HCT116 (cell line): ENCODE measurements around the gene RCC1. TPM values are rescaled to one million over a fixed set of nuclear protein-coding genes. Genes with fewer than 3 reads are reported as not detected.

Experiments used
- ATAC-seq: fragments of 200-7000 bp; cut with Tn5 transposase; 2 replicates; pipeline ENCODE4 v1.9.1; 2020; ENCODE audit warnings: mild to moderate bottlenecking, moderate library complexity
- BruUV-seq: library from RNA; stranded (reverse); fragments of 400-500 nt; replicated peaks from 2 replicates; lab custom pipeline; 2021; lab: Mats Ljungman, UMichigan
- CTCF ChIA-PET: fragments of 300-600 bp; sonication (Branson Sonifier 250); formaldehyde crosslinking; loops from one replicate; lab custom pipeline; 2021; ENCODE audit warnings: antibody characterized with exemption; lab: Charles Lee
- POLR2A ChIA-PET: fragments of 300-600, 350-600 bp; sonication (Branson Sonifier 250); formaldehyde crosslinking; loops from one replicate; lab custom pipeline; 2021; ENCODE audit warnings: antibody characterized with exemption; lab: Charles Lee
- RAD21 ChIA-PET, 2 experiments: fragments of 300-600 bp; sonication (Branson Sonifier 250); formaldehyde crosslinking; loops; one replicate each; lab custom pipeline; 2023; ENCODE audit warnings: low total read pairs in 2 of 2; ENCODE audit not compliant: uncharacterized antibody in 2 of 2, unreplicated experiment in 2 of 2, low non-redundant PET in 1 of 2; lab: Charles Lee
- DNase-seq: peaks from one replicate; pipeline ENCODE4 v3.0.0-alpha.2; 2010; ENCODE audit warnings: low read depth, low spot score
- H2AFZ ChIP-seq: fragments of 200-600 bp; shearing (Covaris generic), sonication (generic); 2 replicates; pipeline ENCODE4 v1.6.1; 2017; ENCODE audit warnings: low read depth, mixed run types, mixed read lengths, antibody characterized with exemption, low read length; ENCODE audit not compliant: poor library complexity, severe bottlenecking
- H3K27ac ChIP-seq: 2 replicates; pipeline ENCODE4 v1.5.1; 2012; ENCODE audit warnings: low read depth, low read length
- H3K27me3 ChIP-seq: fragments of 200-600 bp; sonication (generic); 2 replicates; pipeline ENCODE4 v1.6.1; 2016; ENCODE audit warnings: mixed run types, low read length, mixed read lengths; ENCODE audit not compliant: insufficient read depth
- H3K36me3 ChIP-seq, 2 experiments: fragments of 200-500 bp in 1 of 2; fragments of 200-600 bp in 1 of 2; sonication (Bioruptor generic) in 1 of 2; sonication (generic) in 1 of 2; 2 replicates each; pipeline versions ENCODE4 v1.5.1 to v1.6.1; 2014 to 2016; ENCODE audit warnings: low read length in 2 of 2, inconsistent platforms in 1 of 2, mixed read lengths in 1 of 2, mixed run types in 1 of 2; ENCODE audit not compliant: insufficient read depth in 2 of 2, control insufficient read depth in 1 of 2
- H3K4me1 ChIP-seq, 2 experiments: fragments of 200-600 bp in 1 of 2; sonication (generic) in 1 of 2; 2 replicates each; pipeline versions ENCODE4 v1.5.1 to v1.6.1; 2012 to 2017; ENCODE audit warnings: low read length in 2 of 2, inconsistent platforms in 1 of 2, mild to moderate bottlenecking in 1 of 2, mixed read lengths in 1 of 2, mixed run types in 1 of 2, moderate library complexity in 1 of 2; ENCODE audit not compliant: insufficient read depth in 2 of 2, control insufficient read depth in 1 of 2
- H3K4me2 ChIP-seq: fragments of 200-600 bp; sonication (generic); 2 replicates; pipeline ENCODE4 v1.6.1; 2017; ENCODE audit warnings: mixed run types, low read length, mixed read lengths
- H3K4me3 ChIP-seq, 2 experiments: fragments of 200-600 bp in 1 of 2; sonication (generic) in 1 of 2; replicated peaks in 1 of 2; 2 replicates each; pipeline ENCODE4 v1.5.1; 2011 to 2016; ENCODE audit warnings: low read length in 2 of 2, control low read depth in 1 of 2, low read depth in 1 of 2, mild to moderate bottlenecking in 1 of 2, mixed read lengths in 1 of 2, mixed run types in 1 of 2
- H3K79me2 ChIP-seq: fragments of 200-600 bp; sonication (generic); 2 replicates; pipeline ENCODE4 v1.6.1; 2017; ENCODE audit warnings: mild to moderate bottlenecking, mixed run types, low read length, moderate library complexity, mixed read lengths; ENCODE audit not compliant: insufficient read depth
- H3K9ac ChIP-seq: fragments of 200-600 bp; sonication (generic); 2 replicates; pipeline ENCODE4 v1.6.1; 2016; ENCODE audit warnings: low read length, mixed read lengths
- H3K9me2 ChIP-seq: fragments of 200-600 bp; sonication (generic), shearing (Covaris generic); 2 replicates; pipeline ENCODE4 v1.6.1; 2017; ENCODE audit warnings: mixed run types, mild to moderate bottlenecking, moderate library complexity; ENCODE audit not compliant: insufficient read depth
- H3K9me3 ChIP-seq, 2 experiments: fragments of 200-500 bp in 1 of 2; fragments of 200-600 bp in 1 of 2; sonication (Bioruptor generic) in 1 of 2; sonication (generic) in 1 of 2; 2 replicates each; pipeline ENCODE4 v1.6.1; 2014 to 2017; ENCODE audit warnings: low read length in 2 of 2, mixed read lengths in 2 of 2, inconsistent platforms in 1 of 2, low read depth in 1 of 2, mild to moderate bottlenecking in 1 of 2, mixed run types in 1 of 2, moderate library complexity in 1 of 2; ENCODE audit not compliant: control insufficient read depth in 1 of 2, insufficient read depth in 1 of 2
- H4K20me1 ChIP-seq: fragments of 200-600 bp; sonication (generic), shearing (Covaris generic); 2 replicates; pipeline ENCODE4 v1.6.1; 2017; ENCODE audit warnings: mixed run types, mild to moderate bottlenecking, moderate library complexity; ENCODE audit not compliant: insufficient read depth
- CTCF ChIP-seq, 3 experiments: fragments of 200-600 bp in 1 of 3; sonication (generic) in 1 of 3; IDR thresholded peaks in 2 of 3; conservative IDR thresholded peaks in 1 of 3; 2 replicates each; pipeline ENCODE4 v1.5.1; 2012 to 2017; ENCODE audit warnings: low read depth in 2 of 3, low read length in 2 of 3, antibody characterized with exemption in 1 of 3, borderline replicate concordance in 1 of 3, control low read depth in 1 of 3, mild to moderate bottlenecking in 1 of 3, mixed read lengths in 1 of 3, mixed run types in 1 of 3, moderate library complexity in 1 of 3; ENCODE audit not compliant: insufficient read depth in 1 of 3
- EZH2phosphoT487 ChIP-seq: fragments of 200-600 bp; IDR thresholded peaks from 2 replicates; pipeline ENCODE4 v1.6.1; 2018; ENCODE audit warnings: antibody characterized with exemption, borderline replicate concordance
- SIN3A ChIP-seq: IDR thresholded peaks from 2 replicates; pipeline ENCODE4 v1.6.1; 2012; ENCODE audit warnings: low read depth
- intact Hi-C: fragments of 100-400 bp; cut with micrococcal nuclease; formaldehyde crosslinking; loops from 2 replicates; pipeline ENCODE4 v1.10.0; 2022
- total RNA-seq: library from RNA; stranded (reverse); gene quantifications from one replicate; pipeline ENCODE4 v1.2.1, GENCODE V29; 2021; ENCODE audit not compliant: unreplicated experiment

The RCC1 gene
- total RNA-seq, 1 experiment from 2014 or later, result 124 TPM

- POLR2A ChIA-PET, result interaction anchor here (0.6 to 2.8 kb wide), 33 partner anchors 10 to 558 kb away, joined by 3 to 27 read pairs (median 4); partner anchors contain the start of genes ATP5IF1, EPB41, MED18 and RNU11
- no peak; the same call in 1 of the 2 replicates for ATAC-seq
- H3K9me2 ChIP-seq, result no peaks in the 10 kb centered on the region
- peaks cover 9 to 29% of the 10 kb centered on the region in 2 experiments; a peak in 3 of 4 replicates for H3K4me1 ChIP-seq
- peak overlapping the region; percentile 96 for H3K9ac ChIP-seq
- H3K79me2 ChIP-seq, result peaks cover 32% of the 10 kb centered on the region
- peak overlapping the region; percentile 93 for H3K27ac ChIP-seq
- H3K4me3 ChIP-seq, result peak overlapping the region; percentile 97 to 99
- TSS peak; percentile 69 for BruUV-seq
- no peaks in the 10 kb centered on the region for H3K9me3 ChIP-seq
- no peak for TF ChIP-seq EZH2phosphoT487
- 0 out of 6 replicates have a peak, but pooled peaks of 1 of the 3 experiments have one; percentile 5 for TF ChIP-seq CTCF (IDR thresholded peaks at IDR 0.05 in 2 of 3, conservative IDR thresholded peaks at IDR 0.05 in 1 of 3; ENCODE audit: borderline replicate concordance in 1 of 3, insufficient read depth in 1 of 3, low read depth in 2 of 3, low read length in 2 of 3)
- TF ChIP-seq SIN3A, result peak; percentile 44; the same call in 1 of the 2 replicates
- TF ChIP-seq, all 23 proteins: peak for 2
- DNase-seq, result no peak
- no peaks in the 10 kb centered on the region for H3K27me3 ChIP-seq
- ChIA-PET CTCF (interaction anchor here (0.6 to 1.5 kb wide), 3 partner anchors 22 to 221 kb away, joined by 3 to 10 read pairs (median 3); no protein-coding TSS in a partner anchor), RAD21 (interaction anchor here in 1 of 2 experiments (0.6 kb wide), 1 partner anchor 34 kb away, joined by 6 read pairs; no protein-coding TSS in a partner anchor)
- peak overlapping the region; percentile 85 for H3K4me2 ChIP-seq
- intact Hi-C loops, result no loop called here
- H4K20me1 ChIP-seq, result peaks cover 29% of the 10 kb centered on the region; the same call in 1 of the 2 replicates
- H2AFZ ChIP-seq, result no peak overlapping the region
- peaks cover 21 to 40% of the 10 kb centered on the region in 2 experiments; a peak in 3 of 4 replicates for H3K36me3 ChIP-seq
Observed at GRCh38 chr1:28580722-28581530, 75.1 kb downstream of the RCC1 start.
